Nephron (organoid): ENCODE data around the gene VMAC.
A peak's percentile ranks its signal among the peaks of the same experiment; 100 is the strongest.

Experiments
- H3K27ac Mint-ChIP-seq, 3 experiments: 2 replicates each; pipeline ENCODE4 v1.8.0; 2020; ENCODE audit warnings: mixed read lengths in 3 of 3, mild to moderate bottlenecking in 2 of 3, moderate library complexity in 1 of 3
- H3K27me3 Mint-ChIP-seq: 2 replicates; pipeline ENCODE4 v1.8.0; 2021; ENCODE audit warnings: low read depth, mild to moderate bottlenecking, moderate library complexity, mixed read lengths
- H3K36me3 Mint-ChIP-seq: 2 replicates; pipeline ENCODE4 v1.8.0; 2020; ENCODE audit warnings: low read depth, mixed read lengths
- H3K4me1 Mint-ChIP-seq: 2 replicates; pipeline ENCODE4 v1.8.0; 2020; ENCODE audit warnings: mixed read lengths
- H3K4me3 Mint-ChIP-seq, 3 experiments: 2 replicates each; pipeline ENCODE4 v1.8.0; 2020; ENCODE audit warnings: mild to moderate bottlenecking in 3 of 3, mixed read lengths in 3 of 3, moderate library complexity in 2 of 3
- H3K9me3 Mint-ChIP-seq: 2 replicates; pipeline ENCODE4 v1.8.0; 2020; ENCODE audit warnings: mixed read lengths
- CTCF ChIP-seq, 3 experiments: fragments of 200-600 bp; sonication (generic); IDR thresholded peaks; one replicate each; pipeline ENCODE4 v1.5.0; 2021; ENCODE audit warnings: antibody characterized with exemption in 3 of 3; ENCODE audit not compliant: unreplicated experiment in 3 of 3

Gene VMAC

GRCh38 chr19:5947435-5947834, 42.8 kb downstream of the VMAC start:
- Mint-ChIP-seq H3K36me3 (peaks cover 26% of the 10 kb centered on the region), H3K9me3 (no peaks in the 10 kb centered on the region), H3K27me3 (no peaks in the 10 kb centered on the region), H3K4me1 (peaks cover 86% of the 10 kb centered on the region), H3K4me3 (peak overlapping the region; percentile 31 to 72 (median 45)), H3K27ac (peak overlapping the region; percentile 91 to 99 (median 97))
- TF ChIP-seq CTCF (IDR thresholded peaks at IDR 0.05; ENCODE audit: unreplicated experiment in 3 of 3), result no peak

- peaks cover 22% of the 10 kb centered on the region for H3K36me3 Mint-ChIP-seq
- H3K4me1 Mint-ChIP-seq, result peaks cover 88% of the 10 kb centered on the region
- peak overlapping the region; percentile 14 to 46 (median 41) for H3K4me3 Mint-ChIP-seq
- no peaks in the 10 kb centered on the region for H3K27me3 Mint-ChIP-seq
- no peak for TF ChIP-seq CTCF (IDR thresholded peaks at IDR 0.05; ENCODE audit: unreplicated experiment in 3 of 3)
- no peaks in the 10 kb centered on the region for H3K9me3 Mint-ChIP-seq
- H3K27ac Mint-ChIP-seq, result peak overlapping the region; percentile 89 to 97 (median 90)
These were observed 44.3 kb downstream of the VMAC start for GRCh38 chr19:5948752-5949564.

DNA sequence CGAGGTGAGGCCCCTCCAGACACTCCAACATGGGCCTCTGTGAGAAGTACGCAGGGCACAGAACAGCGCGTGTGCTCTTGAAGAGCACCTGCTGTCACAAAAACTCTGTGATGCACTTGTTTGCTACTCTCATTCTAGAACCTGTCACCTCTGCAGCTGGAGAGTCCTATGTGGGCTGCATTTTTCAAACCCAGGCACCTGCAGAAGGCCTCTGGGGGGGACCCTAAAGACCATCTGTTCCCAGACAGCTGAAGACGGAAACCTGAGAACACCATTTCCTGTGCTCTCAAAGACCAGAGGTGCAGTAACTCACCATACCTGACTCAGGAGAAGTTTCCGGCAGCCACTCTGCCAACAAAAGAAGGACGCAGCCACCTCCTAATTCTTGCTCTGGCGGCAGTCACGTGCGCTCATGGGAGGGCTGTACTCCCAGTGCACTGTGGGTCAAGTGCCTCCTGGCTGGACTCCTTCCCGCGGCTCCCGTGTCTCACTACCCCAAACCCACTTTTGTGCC, 45.2 kb downstream of the VMAC start:
- Mint-ChIP-seq H3K27me3 (no peaks in the 10 kb centered on the region), H3K4me3 (peak overlapping the region in 2 of 3 experiments; percentile 10 to 27), H3K27ac (peak overlapping the region; percentile 89 to 97 (median 94)), H3K9me3 (no peaks in the 10 kb centered on the region), H3K36me3 (peaks cover 22% of the 10 kb centered on the region), H3K4me1 (peaks cover 92% of the 10 kb centered on the region)
- TF ChIP-seq CTCF (IDR thresholded peaks at IDR 0.05; ENCODE audit: unreplicated experiment in 3 of 3), result no peak

DNA sequence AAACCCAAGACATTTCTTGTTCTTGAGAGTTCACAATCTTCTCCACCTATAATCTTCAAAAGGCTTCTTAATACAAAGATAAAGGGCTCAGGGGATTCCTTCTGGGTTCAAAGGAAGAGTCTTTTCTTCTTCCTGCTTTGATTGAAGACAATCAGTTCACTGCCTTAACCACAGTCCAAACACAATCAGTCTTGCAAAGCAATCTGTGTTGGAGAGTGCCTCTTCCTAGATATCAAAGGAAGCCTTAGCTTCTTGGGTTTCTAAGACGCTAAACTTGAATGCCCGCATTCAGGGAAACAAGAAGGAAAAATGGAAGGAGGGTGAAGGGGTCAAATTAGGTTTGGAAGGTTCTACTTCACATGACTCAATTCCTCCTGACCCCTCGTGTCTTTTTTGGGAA, 46.1 kb downstream of the VMAC start:
- H3K36me3 Mint-ChIP-seq, result peaks cover 17% of the 10 kb centered on the region
- no peaks in the 10 kb centered on the region for H3K27me3 Mint-ChIP-seq
- no peak for TF ChIP-seq CTCF (IDR thresholded peaks at IDR 0.05; ENCODE audit: unreplicated experiment in 3 of 3)

GRCh38 chr19:5951338-5951861, 46.7 kb downstream of the VMAC start:
- no peak for TF ChIP-seq CTCF (IDR thresholded peaks at IDR 0.05; ENCODE audit: unreplicated experiment in 3 of 3)
- H3K36me3 Mint-ChIP-seq, result peaks cover 10% of the 10 kb centered on the region
- peaks cover 89% of the 10 kb centered on the region for H3K4me1 Mint-ChIP-seq
- H3K4me3 Mint-ChIP-seq, result peak overlapping the region; percentile 59 to 71 (median 60)
- H3K9me3 Mint-ChIP-seq, result no peaks in the 10 kb centered on the region
- no peaks in the 10 kb centered on the region for H3K27me3 Mint-ChIP-seq
- H3K27ac Mint-ChIP-seq, result peak overlapping the region; percentile 89 to 97 (median 94)

More for the DNA sequence above, 46.1 kb downstream of the VMAC start:
- peak overlapping the region; percentile 89 to 97 (median 94) for H3K27ac Mint-ChIP-seq
- peaks cover 91% of the 10 kb centered on the region for H3K4me1 Mint-ChIP-seq
- no peaks in the 10 kb centered on the region for H3K9me3 Mint-ChIP-seq
- H3K4me3 Mint-ChIP-seq, result peak overlapping the region in 2 of 3 experiments; percentile 42 to 71
